H1 (cell line): ENCODE results near the gene PPP1R2. TPM values are rescaled to one million over a fixed set of nuclear protein-coding genes. Genes with fewer than 3 reads are reported as not detected.

Source experiments
- CHD7 ChIP-seq: fragments of 300-600 bp; sonication (generic); IDR thresholded peaks from 2 replicates; pipeline ENCODE4 v1.7.1; 2012; ENCODE audit warnings: low read length, moderate library complexity, mild to moderate bottlenecking, inconsistent platforms; ENCODE audit not compliant: insufficient replicate concordance
- KDM1A ChIP-seq: fragments of 200-600, 300-600 bp; sonication (generic); IDR thresholded peaks from 2 replicates; pipeline ENCODE4 v1.7.1; 2016; ENCODE audit warnings: mild to moderate bottlenecking, low read length, borderline replicate concordance
- MAX ChIP-seq: IDR thresholded peaks from 2 replicates; pipeline ENCODE4 v1.6.1; 2012; ENCODE audit warnings: inconsistent platforms
- SUZ12 ChIP-seq: fragments of 200-600 bp; sonication (generic); IDR thresholded peaks from 2 replicates; pipeline ENCODE4 v1.6.1; 2012; ENCODE audit warnings: mild to moderate bottlenecking, inconsistent platforms, low read length, moderate library complexity, mixed read lengths
- polyA plus RNA-seq, 7 experiments: library from polyadenylated mRNA; depleted of rRNA in 3 of 7; stranded (reverse) in 5 of 7; unstranded in 2 of 7; fragments of >200 nt in 5 of 7; fragments of 200-250 nt in 2 of 7; gene quantifications; 1 replicate in 5 of 7; 2 replicates in 1 of 7; 4 replicates in 1 of 7; pipeline versions ENCODE4 v1.2.1 to v1.2.3, GENCODE V29; 2011 to 2013; ENCODE audit warnings: missing spikeins in 2 of 7, mixed read lengths in 2 of 7
- total RNA-seq: library from RNA; stranded (reverse); fragmentation: NEBNext Ultra II Directional; extraction: Animal tissue kit (Norgen Biotek cat#: 25700); gene quantifications from 2 replicates; pipeline ENCODE4 v1.2.1, GENCODE V29; 2021

The PPP1R2 gene
- total and polyA plus RNA-seq, 2 of the 8 experiments (the other 6 are each of a cell fraction or from before 2014, with no cell fraction given): 14.0 to 26.5 TPM

- TF ChIP-seq CHD7 (no peak), MAX (no peak), SUZ12 (no peak), KDM1A (no peak)
Measured at GRCh38 chr3:195568630-195569029, 25.5 kb upstream of the PPP1R2 start (continued).
